CD8-positive, alpha-beta memory T cell (primary cell): Measurements from ENCODE around the gene SUPT3H. TPM values are rescaled to one million over a fixed set of nuclear protein-coding genes. Genes with fewer than 3 reads are reported as not detected.

Experiments used
- CTCF ChIA-PET: fragments of 350-600 bp; sonication (Branson Sonifier 250); formaldehyde crosslinking; loops from one replicate; lab custom pipeline; 2021; ENCODE audit warnings: antibody characterized with exemption; lab: Charles Lee
- POLR2A ChIA-PET: fragments of 350-600 bp; sonication (Branson Sonifier 250); formaldehyde crosslinking; loops from one replicate; lab custom pipeline; 2021; ENCODE audit warnings: antibody characterized with exemption; lab: Charles Lee
- DNase-seq, 5 donors: peaks; one replicate each; pipeline versions ENCODE4 v3.0.0 to v3.0.0-alpha.2; 2020 to 2022; ENCODE audit warnings: mixed read lengths in 1 of 5
- H3K27ac ChIP-seq: one replicate; pipeline ENCODE4 v1.7.0; 2013; ENCODE audit warnings: low read depth, mild to moderate bottlenecking, low read length, moderate library complexity
- H3K27me3 ChIP-seq: 2 replicates; pipeline ENCODE4 v1.7.0; 2013; ENCODE audit warnings: low read length, mild to moderate bottlenecking; ENCODE audit not compliant: insufficient read depth, poor library complexity, severe bottlenecking
- H3K36me3 ChIP-seq: 2 replicates; pipeline ENCODE4 v1.7.0; 2013; ENCODE audit warnings: mild to moderate bottlenecking, low read length, moderate library complexity; ENCODE audit not compliant: insufficient read depth
- H3K4me1 ChIP-seq: 2 replicates; pipeline ENCODE4 v1.7.0; 2013; ENCODE audit warnings: mild to moderate bottlenecking, low read length, moderate library complexity; ENCODE audit not compliant: insufficient read depth
- H3K4me3 ChIP-seq: 2 replicates; pipeline ENCODE4 v1.7.0; 2013; ENCODE audit warnings: mild to moderate bottlenecking, low read length
- H3K9me3 ChIP-seq: 2 replicates; pipeline ENCODE4 v1.7.0; 2013; ENCODE audit warnings: mild to moderate bottlenecking, low read length
- H3K27ac Mint-ChIP-seq, 8 donors: one replicate each; pipeline ENCODE4 v1.8.0; 2020 to 2021; ENCODE audit warnings: mixed read lengths in 8 of 8, mild to moderate bottlenecking in 6 of 8, inconsistent platforms in 3 of 8, moderate library complexity in 3 of 8
- H3K27me3 Mint-ChIP-seq, 2 donors: one replicate each; pipeline ENCODE4 v1.8.0; 2020 to 2021; ENCODE audit warnings: mixed read lengths in 2 of 2, mild to moderate bottlenecking in 1 of 2, moderate library complexity in 1 of 2
- H3K36me3 Mint-ChIP-seq, 3 donors: one replicate each; pipeline ENCODE4 v1.8.0; 2020 to 2021; ENCODE audit warnings: mixed read lengths in 3 of 3, inconsistent platforms in 1 of 3, mild to moderate bottlenecking in 1 of 3
- H3K4me1 Mint-ChIP-seq, 3 donors: one replicate each; pipeline ENCODE4 v1.8.0; 2020 to 2021; ENCODE audit warnings: mixed read lengths in 3 of 3, inconsistent platforms in 1 of 3, mild to moderate bottlenecking in 1 of 3
- H3K4me3 Mint-ChIP-seq, 7 donors: one replicate each; pipeline ENCODE4 v1.8.0; 2020 to 2021; ENCODE audit warnings: mixed read lengths in 7 of 7, mild to moderate bottlenecking in 6 of 7, moderate library complexity in 4 of 7, inconsistent platforms in 2 of 7
- H3K9me3 Mint-ChIP-seq, 5 donors: one replicate each; pipeline ENCODE4 v1.8.0; 2020 to 2022; ENCODE audit warnings: mixed read lengths in 5 of 5, mild to moderate bottlenecking in 3 of 5, moderate library complexity in 2 of 5, inconsistent platforms in 1 of 5
- polyA plus RNA-seq: library from polyadenylated mRNA; unstranded; fragments of 300-500 nt; fragmentation: Illumina TruSeq; gene quantifications from one replicate; pipeline ENCODE4 v1.2.3, GENCODE V29; 2021
- total RNA-seq, 2 experiments: library from RNA; stranded (reverse); gene quantifications; one replicate each; pipeline ENCODE4 v1.2.3, GENCODE V29; 2021

Gene SUPT3H
- total and polyA plus RNA-seq, 3 experiments from 2014 or later: 13.7 to 17.1 (median 14.6) TPM

GRCh38 chr6:44825273-44825672 is 552.5 kb downstream of the SUPT3H start:
- Mint-ChIP-seq H3K27me3 (no peaks in the 10 kb centered on the region), H3K4me3 (no peak overlapping the region), H3K9me3 (no peaks in the 10 kb centered on the region), H3K4me1 (peaks cover 23 to 30% (median 29%) of the 10 kb centered on the region in 3 donors), H3K36me3 (peaks cover 12 to 55% (median 25%) of the 10 kb centered on the region in 3 donors), H3K27ac (no peak overlapping the region)
- H3K27ac ChIP-seq: no peak overlapping the region
- no peaks in the 10 kb centered on the region for H3K36me3 ChIP-seq
- peaks cover 17% of the 10 kb centered on the region for H3K4me1 ChIP-seq
- H3K4me3 ChIP-seq: no peak overlapping the region
- no peak for DNase-seq
- POLR2A ChIA-PET: no interaction called here
- CTCF ChIA-PET: no interaction called here
- H3K9me3 ChIP-seq: no peaks in the 10 kb centered on the region
- no peaks in the 10 kb centered on the region for H3K27me3 ChIP-seq

DNA sequence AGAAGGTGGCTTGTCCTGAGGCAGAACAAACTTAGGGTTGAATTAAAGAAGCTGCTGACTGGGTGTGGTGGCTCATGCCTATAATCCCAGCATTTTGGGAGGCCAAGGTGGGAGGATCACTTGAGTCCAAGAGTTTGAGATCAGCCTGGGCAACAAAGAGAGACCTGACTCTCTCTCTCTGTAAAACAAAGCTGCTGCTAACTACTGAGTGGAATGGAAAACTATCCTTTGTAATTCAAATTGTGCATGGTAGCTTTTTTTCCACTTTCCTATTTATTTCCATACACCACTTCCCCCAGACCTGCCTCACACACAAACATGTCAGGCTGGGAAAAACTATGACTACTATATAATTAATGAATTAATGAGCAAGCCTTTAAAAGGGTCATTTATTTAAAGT is 553.2 kb downstream of the SUPT3H start:
- no peaks in the 10 kb centered on the region for H3K27me3 ChIP-seq
- ChIA-PET CTCF (no interaction called here), POLR2A (no interaction called here)
- Mint-ChIP-seq H3K4me3 (no peak overlapping the region), H3K36me3 (peaks cover 12 to 57% (median 26%) of the 10 kb centered on the region in 3 donors), H3K4me1 (peaks cover 17 to 23% (median 22%) of the 10 kb centered on the region in 3 donors), H3K27me3 (no peaks in the 10 kb centered on the region), H3K9me3 (no peaks in the 10 kb centered on the region), H3K27ac (peak overlapping the region in 1 of 8 donors; percentile 95)
- H3K27ac ChIP-seq: no peak overlapping the region
- H3K4me1 ChIP-seq: peaks cover 9% of the 10 kb centered on the region
- no peaks in the 10 kb centered on the region for H3K9me3 ChIP-seq
- no peak for DNase-seq
- H3K36me3 ChIP-seq: no peaks in the 10 kb centered on the region
- no peak overlapping the region for H3K4me3 ChIP-seq

DNA sequence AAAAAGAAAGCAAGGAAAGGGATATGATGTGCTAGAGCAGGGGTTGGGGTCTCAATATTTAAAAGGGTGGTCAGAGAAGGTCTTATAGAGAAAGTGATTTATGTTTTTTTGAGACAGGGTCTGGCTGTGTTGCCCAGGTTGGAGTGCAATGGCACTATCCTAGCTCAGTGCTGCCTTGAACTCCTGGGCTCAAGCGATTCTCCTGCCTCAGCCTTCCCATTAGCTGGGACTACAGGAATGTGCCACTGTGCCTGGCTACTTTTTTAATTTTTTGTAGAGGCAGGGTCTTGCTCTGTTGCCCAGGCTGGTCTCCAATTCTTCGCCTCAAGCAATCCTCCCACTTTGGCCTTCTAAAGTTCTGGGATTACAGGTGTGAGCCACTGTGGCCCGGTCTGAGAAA is 557.0 kb downstream of the SUPT3H start:
- POLR2A ChIA-PET: no interaction called here

GRCh38 chr6:44820321-44820720 is 557.4 kb downstream of the SUPT3H start:
- H3K36me3 ChIP-seq: no peaks in the 10 kb centered on the region
- no peak overlapping the region for H3K27ac ChIP-seq
- no peaks in the 10 kb centered on the region for H3K9me3 ChIP-seq
- H3K36me3 Mint-ChIP-seq: peaks cover 16 to 33% (median 24%) of the 10 kb centered on the region in 3 donors
- H3K4me3 Mint-ChIP-seq: no peak overlapping the region
- peaks cover 0 to 4% (median 0%) of the 10 kb centered on the region in 5 donors for H3K9me3 Mint-ChIP-seq
- no peak for DNase-seq
- no peaks in the 10 kb centered on the region for H3K27me3 Mint-ChIP-seq
- no peak overlapping the region for H3K27ac Mint-ChIP-seq
- peaks cover 5 to 10% (median 5%) of the 10 kb centered on the region in 3 donors for H3K4me1 Mint-ChIP-seq
- no peak overlapping the region for H3K4me3 ChIP-seq
- H3K4me1 ChIP-seq: no peaks in the 10 kb centered on the region
- ChIA-PET CTCF (no interaction called here), POLR2A (no interaction called here)
- no peaks in the 10 kb centered on the region for H3K27me3 ChIP-seq

More for the DNA sequence above, 557.0 kb downstream of the SUPT3H start:
- no peaks in the 10 kb centered on the region for H3K27me3 Mint-ChIP-seq
- Histone ChIP-seq H3K4me1 (no peaks in the 10 kb centered on the region), H3K27ac (no peak overlapping the region), H3K4me3 (no peak overlapping the region), H3K9me3 (no peaks in the 10 kb centered on the region), H3K36me3 (no peaks in the 10 kb centered on the region), H3K27me3 (no peaks in the 10 kb centered on the region)
- no peak overlapping the region for H3K27ac Mint-ChIP-seq
- CTCF ChIA-PET: no interaction called here
- peaks cover 0 to 4% (median 0%) of the 10 kb centered on the region in 5 donors for H3K9me3 Mint-ChIP-seq
- no peak overlapping the region for H3K4me3 Mint-ChIP-seq
- peaks cover 17 to 37% (median 25%) of the 10 kb centered on the region in 3 donors for H3K36me3 Mint-ChIP-seq
- peaks cover 5 to 10% (median 5%) of the 10 kb centered on the region in 3 donors for H3K4me1 Mint-ChIP-seq
- no peak for DNase-seq

- H3K27ac Mint-ChIP-seq: peak overlapping the region in 5 of 8 donors; percentile 1 to 85 (median 55)
- POLR2A ChIA-PET: interaction anchor here (0.6 kb wide), 1 partner anchor 147 kb away, joined by 4 read pairs; no protein-coding TSS in a partner anchor
- no peak for DNase-seq
- peaks cover 6% of the 10 kb centered on the region for H3K4me1 ChIP-seq
- H3K4me3 Mint-ChIP-seq: no peak overlapping the region
- H3K36me3 Mint-ChIP-seq: peaks cover 8 to 13% (median 12%) of the 10 kb centered on the region in 3 donors
- CTCF ChIA-PET: no interaction called here
- no peaks in the 10 kb centered on the region for H3K36me3 ChIP-seq
- H3K27me3 Mint-ChIP-seq: no peaks in the 10 kb centered on the region
- no peak overlapping the region for H3K27ac ChIP-seq
- H3K4me3 ChIP-seq: no peak overlapping the region
- H3K9me3 ChIP-seq: no peaks in the 10 kb centered on the region
- no peaks in the 10 kb centered on the region for H3K27me3 ChIP-seq
- H3K9me3 Mint-ChIP-seq: no peaks in the 10 kb centered on the region
- peaks cover 27 to 34% (median 28%) of the 10 kb centered on the region in 3 donors for H3K4me1 Mint-ChIP-seq
These were observed 566.3 kb downstream of the SUPT3H start for GRCh38 chr6:44811456-44811855.

DNA sequence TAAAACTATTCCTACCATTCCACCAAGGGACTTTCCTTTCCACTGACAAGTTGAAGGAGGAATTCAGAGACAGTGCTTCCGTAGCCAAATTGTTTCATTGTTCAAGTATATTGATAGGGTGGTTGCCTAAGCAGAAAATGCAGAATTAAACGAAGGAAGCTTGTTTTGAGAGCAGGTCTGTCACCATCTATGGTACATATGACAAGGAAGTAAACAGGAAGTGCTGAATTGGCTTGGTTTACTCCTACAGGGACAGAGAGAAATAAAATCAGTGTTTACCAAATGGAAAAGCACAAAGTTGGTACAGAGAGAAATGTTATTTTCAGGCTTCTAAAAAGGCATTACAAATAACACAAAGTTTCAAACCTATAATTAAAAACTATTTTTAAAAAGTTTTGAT is 568.5 kb downstream of the SUPT3H start:
- no peak overlapping the region for H3K27ac ChIP-seq
- no peaks in the 10 kb centered on the region for H3K27me3 ChIP-seq
- peaks cover 27 to 34% (median 28%) of the 10 kb centered on the region in 3 donors for H3K4me1 Mint-ChIP-seq
- CTCF ChIA-PET: interaction anchor here (1.4 kb wide), 1 partner anchor 9 kb away, joined by 3 read pairs; no protein-coding TSS in a partner anchor
- H3K9me3 Mint-ChIP-seq: no peaks in the 10 kb centered on the region
- POLR2A ChIA-PET: no interaction called here
- H3K4me1 ChIP-seq: peaks cover 6% of the 10 kb centered on the region
- H3K27me3 Mint-ChIP-seq: no peaks in the 10 kb centered on the region
- H3K4me3 Mint-ChIP-seq: peak overlapping the region in 1 of 7 donors; percentile 33
- H3K9me3 ChIP-seq: no peaks in the 10 kb centered on the region
- H3K36me3 ChIP-seq: no peaks in the 10 kb centered on the region
- no peak for DNase-seq
- no peak overlapping the region for H3K4me3 ChIP-seq
- peak overlapping the region in 3 of 8 donors; percentile 0 to 54 (median 18) for H3K27ac Mint-ChIP-seq
- peaks cover 6 to 13% (median 10%) of the 10 kb centered on the region in 3 donors for H3K36me3 Mint-ChIP-seq

- ChIA-PET CTCF (interaction anchor here (1.4 kb wide), 1 partner anchor 7 kb away, joined by 3 read pairs; no protein-coding TSS in a partner anchor), POLR2A (no interaction called here)
These were observed 569.6 kb downstream of the SUPT3H start for GRCh38 chr6:44808148-44808547.

GRCh38 chr6:44806656-44807055 is 571.1 kb downstream of the SUPT3H start:
- H3K4me3 Mint-ChIP-seq: no peak overlapping the region
- H3K27me3 ChIP-seq: no peaks in the 10 kb centered on the region
- no peaks in the 10 kb centered on the region for H3K27me3 Mint-ChIP-seq
- no peaks in the 10 kb centered on the region for H3K36me3 ChIP-seq
- no peak overlapping the region for H3K4me3 ChIP-seq
- CTCF ChIA-PET: no interaction called here
- no peak for DNase-seq
- peak overlapping the region in 1 of 8 donors; percentile 14 for H3K27ac Mint-ChIP-seq
- H3K9me3 ChIP-seq: no peaks in the 10 kb centered on the region
- POLR2A ChIA-PET: no interaction called here
- peaks cover 5% of the 10 kb centered on the region for H3K4me1 ChIP-seq
- H3K36me3 Mint-ChIP-seq: peaks cover 0 to 8% (median 6%) of the 10 kb centered on the region in 3 donors
- no peaks in the 10 kb centered on the region for H3K9me3 Mint-ChIP-seq
- H3K27ac ChIP-seq: no peak overlapping the region
- H3K4me1 Mint-ChIP-seq: peaks cover 22 to 26% (median 24%) of the 10 kb centered on the region in 3 donors

More at GRCh38 chr6:44808148-44808547, 569.6 kb downstream of the SUPT3H start:
- Histone ChIP-seq H3K36me3 (no peaks in the 10 kb centered on the region), H3K27me3 (no peaks in the 10 kb centered on the region), H3K27ac (no peak overlapping the region), H3K9me3 (no peaks in the 10 kb centered on the region), H3K4me1 (peaks cover 6% of the 10 kb centered on the region), H3K4me3 (no peak overlapping the region)
- Mint-ChIP-seq H3K36me3 (peaks cover 0 to 8% (median 7%) of the 10 kb centered on the region in 3 donors), H3K9me3 (no peaks in the 10 kb centered on the region), H3K27me3 (no peaks in the 10 kb centered on the region), H3K27ac (no peak overlapping the region), H3K4me1 (peaks cover 27 to 34% (median 28%) of the 10 kb centered on the region in 3 donors), H3K4me3 (no peak overlapping the region)
- no peak for DNase-seq
